DOHH2 (cell line): ENCODE data around the gene ABHD16B.

Experiments used
- H3F3A ChIP-seq: fragments of 200-600 bp; sonication (generic), shearing (Covaris generic); 2 replicates; pipeline ENCODE4 v1.6.0; 2016; ENCODE audit warnings: antibody characterized with exemption, mild to moderate bottlenecking; ENCODE audit not compliant: control insufficient read depth, insufficient read depth
- H3K27ac ChIP-seq: fragments of 200-600 bp; sonication (generic); 2 replicates; pipeline ENCODE4 v1.5.1; 2014; ENCODE audit warnings: low read depth, mild to moderate bottlenecking, low read length, moderate library complexity
- H3K27me3 ChIP-seq: fragments of 200-600 bp; sonication (generic); 2 replicates; pipeline ENCODE4 v1.6.1; 2014; ENCODE audit warnings: mild to moderate bottlenecking, low read length, mixed read lengths; ENCODE audit not compliant: control insufficient read depth
- H3K36me3 ChIP-seq: fragments of 200-600 bp; sonication (generic); 2 replicates; pipeline ENCODE4 v1.6.1; 2014; ENCODE audit warnings: mild to moderate bottlenecking, low read length, moderate library complexity, mixed read lengths; ENCODE audit not compliant: control insufficient read depth
- H3K4me1 ChIP-seq: fragments of 200-600 bp; sonication (generic); 2 replicates; pipeline ENCODE4 v1.6.1; 2014; ENCODE audit warnings: mild to moderate bottlenecking, low read length, mixed read lengths; ENCODE audit not compliant: control insufficient read depth
- H3K4me2 ChIP-seq: fragments of 200-600 bp; sonication (generic); 2 replicates; pipeline ENCODE4 v1.6.0; 2014; ENCODE audit warnings: mild to moderate bottlenecking, low read length, moderate library complexity
- H3K4me3 ChIP-seq: fragments of 200-600 bp; sonication (generic); 2 replicates; pipeline ENCODE4 v1.5.1; 2014; ENCODE audit warnings: mild to moderate bottlenecking, low read length, mixed read lengths
- H3K79me2 ChIP-seq: fragments of 200-600 bp; sonication (generic); 2 replicates; pipeline ENCODE4 v1.6.1; 2014; ENCODE audit warnings: mild to moderate bottlenecking, low read length, mixed read lengths; ENCODE audit not compliant: control insufficient read depth
- H3K9me2 ChIP-seq: fragments of 200-600 bp; sonication (generic); replicated peaks from 2 replicates; pipeline ENCODE4 v1.6.1; 2014; ENCODE audit warnings: mild to moderate bottlenecking, low read length, mixed read lengths; ENCODE audit not compliant: control insufficient read depth
- H3K9me3 ChIP-seq: fragments of 200-600 bp; sonication (generic); 2 replicates; pipeline ENCODE4 v1.6.1; 2014; ENCODE audit warnings: antibody characterized with exemption, low read length, mixed read lengths; ENCODE audit not compliant: control insufficient read depth, insufficient read depth
- H4K20me1 ChIP-seq: fragments of 200-600 bp; sonication (generic); 2 replicates; pipeline ENCODE4 v1.6.0; 2014; ENCODE audit warnings: low read depth, mild to moderate bottlenecking, antibody characterized with exemption, low read length, moderate library complexity; ENCODE audit not compliant: control insufficient read depth, insufficient read depth
- EZH2phosphoT487 ChIP-seq: fragments of 200-600 bp; sonication (generic); IDR thresholded peaks from 2 replicates; pipeline ENCODE4 v1.6.1; 2017; ENCODE audit warnings: borderline replicate concordance, mild to moderate bottlenecking, antibody characterized with exemption, low read length, moderate library complexity, mixed read lengths
- TF ChIP-seq, protein P1 (sequence below): fragments of 200-600 bp; sonication (generic); IDR thresholded peaks from one replicate; pipeline ENCODE4 v1.5.1; 2014; ENCODE audit warnings: antibody characterized with exemption, mild to moderate bottlenecking, low read depth, low read length; ENCODE audit not compliant: poor library complexity, severe bottlenecking

The ABHD16B gene

GRCh38 chr20:63911176-63911575 is 49.9 kb downstream of the ABHD16B start:
- Histone ChIP-seq H3K4me2 (no peak overlapping the region), H3K4me1 (peaks cover 9% of the 10 kb centered on the region), H3K27ac (no peak overlapping the region), H3K27me3 (no peaks in the 10 kb centered on the region), H3K4me3 (no peak overlapping the region), H3K36me3 (peaks cover 23% of the 10 kb centered on the region), H3K79me2 (peaks cover 97% of the 10 kb centered on the region), H3K9me2 (no peaks in the 10 kb centered on the region), H3K9me3 (peaks cover 11% of the 10 kb centered on the region; the same call in 1 of the 2 replicates), H4K20me1 (0 out of 2 replicates have a peak, but pooled peaks cover 2% of the 10 kb centered on the region), H3F3A (no peaks in the 10 kb centered on the region)
- TF ChIP-seq, protein P1, sequence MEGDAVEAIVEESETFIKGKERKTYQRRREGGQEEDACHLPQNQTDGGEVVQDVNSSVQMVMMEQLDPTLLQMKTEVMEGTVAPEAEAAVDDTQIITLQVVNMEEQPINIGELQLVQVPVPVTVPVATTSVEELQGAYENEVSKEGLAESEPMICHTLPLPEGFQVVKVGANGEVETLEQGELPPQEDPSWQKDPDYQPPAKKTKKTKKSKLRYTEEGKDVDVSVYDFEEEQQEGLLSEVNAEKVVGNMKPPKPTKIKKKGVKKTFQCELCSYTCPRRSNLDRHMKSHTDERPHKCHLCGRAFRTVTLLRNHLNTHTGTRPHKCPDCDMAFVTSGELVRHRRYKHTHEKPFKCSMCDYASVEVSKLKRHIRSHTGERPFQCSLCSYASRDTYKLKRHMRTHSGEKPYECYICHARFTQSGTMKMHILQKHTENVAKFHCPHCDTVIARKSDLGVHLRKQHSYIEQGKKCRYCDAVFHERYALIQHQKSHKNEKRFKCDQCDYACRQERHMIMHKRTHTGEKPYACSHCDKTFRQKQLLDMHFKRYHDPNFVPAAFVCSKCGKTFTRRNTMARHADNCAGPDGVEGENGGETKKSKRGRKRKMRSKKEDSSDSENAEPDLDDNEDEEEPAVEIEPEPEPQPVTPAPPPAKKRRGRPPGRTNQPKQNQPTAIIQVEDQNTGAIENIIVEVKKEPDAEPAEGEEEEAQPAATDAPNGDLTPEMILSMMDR, result no peak
- no peak for TF ChIP-seq EZH2phosphoT487
